Measurements from ENCODE around the gene PDIA5.

- TF ChIP-seq CTCF (IDR thresholded peaks at IDR 0.05), result no peak
- no peak for TF ChIP-seq POLR2A (IDR thresholded peaks at IDR 0.05)
Measured at GRCh38 chr3:123151251-123151705, 84.5 kb downstream of the PDIA5 start.
